ENCODE measurements around the gene MED16.

DNA sequence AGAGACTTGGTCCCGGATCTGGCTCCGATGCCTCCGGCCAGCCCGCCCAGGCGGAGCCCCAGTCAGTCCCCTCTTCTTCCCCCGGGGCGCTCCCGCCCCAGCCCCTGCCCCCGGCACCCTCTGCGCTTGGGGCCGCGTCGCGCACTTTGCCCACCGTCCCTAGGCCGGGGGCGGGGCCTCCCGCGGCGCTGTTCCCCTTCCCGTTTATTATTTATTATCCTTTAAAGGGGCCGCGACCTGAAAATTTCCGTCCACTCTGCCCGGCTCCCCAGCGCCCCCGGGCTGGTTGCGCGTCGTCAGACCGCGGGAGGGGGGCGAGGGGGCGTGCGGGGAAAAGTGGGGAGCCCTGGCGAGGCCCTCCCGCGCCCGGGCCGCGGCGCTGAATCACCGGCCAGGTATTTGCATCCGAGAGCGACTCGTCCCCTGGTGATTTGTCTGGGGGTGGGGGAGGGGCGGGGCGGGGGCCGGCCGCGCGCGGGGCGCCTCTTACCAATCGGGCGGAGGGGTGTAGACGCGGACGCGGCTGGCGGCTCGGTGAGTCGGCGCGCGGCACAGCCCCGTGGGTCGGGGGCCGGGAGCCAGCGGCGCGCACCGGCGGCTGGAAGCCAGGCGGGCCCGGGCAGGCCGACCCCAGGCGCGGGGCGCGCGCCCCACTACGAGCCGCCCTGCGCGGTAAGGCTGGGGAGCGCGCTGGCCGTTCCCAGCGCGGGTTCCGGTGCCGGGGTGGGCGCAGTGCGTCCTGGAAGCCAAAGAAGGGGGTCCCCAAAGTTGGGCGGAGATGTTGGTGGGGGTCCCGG lies 32.7 kb upstream of the MED16 start, which contains the start of gene ARID3A:
- no peak for TF ChIP-seq TOE1 (CRISPR knock-in tag; IDR thresholded peaks at IDR 0.05)
- TF ChIP-seq, protein P1, sequence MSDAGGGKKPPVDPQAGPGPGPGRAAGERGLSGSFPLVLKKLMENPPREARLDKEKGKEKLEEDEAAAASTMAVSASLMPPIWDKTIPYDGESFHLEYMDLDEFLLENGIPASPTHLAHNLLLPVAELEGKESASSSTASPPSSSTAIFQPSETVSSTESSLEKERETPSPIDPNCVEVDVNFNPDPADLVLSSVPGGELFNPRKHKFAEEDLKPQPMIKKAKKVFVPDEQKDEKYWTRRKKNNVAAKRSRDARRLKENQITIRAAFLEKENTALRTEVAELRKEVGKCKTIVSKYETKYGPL (CRISPR knock-in tag; IDR thresholded peaks at IDR 0.05) = no peak
